Effector memory CD4-positive, alpha-beta T cell (primary cell): ENCODE results near the gene ARHGAP18.

ENCODE experiments used
- DNase-seq, 3 donors: peaks; one replicate each; pipeline ENCODE4 v3.0.0-alpha.2; 2020
- H3K27ac ChIP-seq: 2 replicates; pipeline ENCODE4 v1.7.0; 2013; ENCODE audit warnings: mild to moderate bottlenecking, low read length, moderate library complexity; ENCODE audit not compliant: insufficient read depth, poor library complexity, severe bottlenecking
- H3K27me3 ChIP-seq: replicated peaks from 2 replicates; pipeline ENCODE4 v1.7.0; 2013; ENCODE audit warnings: mild to moderate bottlenecking, low read length; ENCODE audit not compliant: insufficient read depth, control insufficient read depth, poor library complexity, severe bottlenecking
- H3K36me3 ChIP-seq: 2 replicates; pipeline ENCODE4 v1.7.0; 2013; ENCODE audit warnings: mild to moderate bottlenecking, low read length, moderate library complexity; ENCODE audit not compliant: control insufficient read depth, insufficient read depth
- H3K4me1 ChIP-seq: 2 replicates; pipeline ENCODE4 v1.7.0; 2013; ENCODE audit warnings: low read length, mild to moderate bottlenecking; ENCODE audit not compliant: control insufficient read depth, insufficient read depth, poor library complexity, severe bottlenecking
- H3K4me3 ChIP-seq: 2 replicates; pipeline ENCODE4 v1.7.0; 2013; ENCODE audit warnings: low read length, low read depth, mild to moderate bottlenecking; ENCODE audit not compliant: insufficient read depth, poor library complexity, severe bottlenecking
- H3K9me3 ChIP-seq: 2 replicates; pipeline ENCODE4 v1.7.0; 2013; ENCODE audit warnings: mild to moderate bottlenecking, low read length, moderate library complexity; ENCODE audit not compliant: control insufficient read depth

ARHGAP18 gene

DNA sequence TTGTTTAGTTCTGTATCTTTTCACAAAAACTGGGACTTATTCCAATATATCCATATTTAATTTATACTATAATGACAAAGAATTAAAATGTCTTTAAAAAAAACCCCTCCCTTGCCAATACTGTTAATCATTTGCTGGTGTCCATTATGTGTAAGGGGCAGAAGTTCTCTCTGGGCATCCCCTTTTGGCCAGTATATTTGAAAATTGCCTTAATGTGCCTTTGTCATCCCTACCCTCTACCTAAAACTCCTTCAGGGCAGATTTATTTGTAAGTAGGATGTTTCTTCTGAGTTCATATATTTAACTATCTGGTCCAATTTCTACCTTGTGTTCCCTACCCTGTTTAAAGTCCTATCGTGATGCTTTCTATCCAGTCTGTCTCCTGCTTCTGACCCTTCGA lies 62.9 kb downstream of the ARHGAP18 start:
- Histone ChIP-seq H3K27ac (no peak overlapping the region), H3K36me3 (no peaks in the 10 kb centered on the region), H3K27me3 (no peaks in the 10 kb centered on the region), H3K4me1 (no peaks in the 10 kb centered on the region), H3K4me3 (no peak overlapping the region), H3K9me3 (no peaks in the 10 kb centered on the region)
- no peak for DNase-seq

DNA sequence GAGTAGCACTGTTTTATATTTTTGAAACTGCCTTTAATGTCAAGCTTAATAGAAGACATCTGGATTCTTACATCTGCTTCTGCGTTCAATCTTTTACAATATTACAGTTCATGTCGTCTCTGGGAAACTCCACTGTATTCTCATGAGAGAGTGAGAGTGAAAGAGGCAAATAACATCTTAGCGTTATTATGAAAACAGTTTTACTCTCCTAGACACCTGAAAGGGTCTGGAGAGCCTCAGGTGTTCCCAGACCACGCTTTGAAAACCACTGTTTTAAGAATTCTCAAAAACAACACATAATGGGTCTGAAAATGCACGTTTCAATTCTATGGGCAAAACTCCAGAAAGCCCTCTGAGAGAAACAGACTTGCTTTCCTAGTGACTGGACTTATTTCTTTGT lies 63.3 kb downstream of the ARHGAP18 start:
- Histone ChIP-seq H3K4me3 (no peak overlapping the region), H3K27me3 (no peaks in the 10 kb centered on the region), H3K27ac (no peak overlapping the region), H3K4me1 (no peaks in the 10 kb centered on the region), H3K36me3 (no peaks in the 10 kb centered on the region), H3K9me3 (no peaks in the 10 kb centered on the region)
- no peak for DNase-seq

- Histone ChIP-seq H3K4me1 (no peaks in the 10 kb centered on the region), H3K36me3 (no peaks in the 10 kb centered on the region), H3K4me3 (no peak overlapping the region), H3K27me3 (no peaks in the 10 kb centered on the region), H3K27ac (no peak overlapping the region), H3K9me3 (no peaks in the 10 kb centered on the region)
- no peak for DNase-seq
Observed at GRCh38 chr6:129645830-129646579, 64.0 kb downstream of the ARHGAP18 start.

GRCh38 chr6:129645106-129645829 lies 64.7 kb downstream of the ARHGAP18 start:
- Histone ChIP-seq H3K4me3 (no peak overlapping the region), H3K27ac (no peak overlapping the region), H3K36me3 (no peaks in the 10 kb centered on the region), H3K4me1 (no peaks in the 10 kb centered on the region), H3K9me3 (no peaks in the 10 kb centered on the region), H3K27me3 (no peaks in the 10 kb centered on the region)
- no peak for DNase-seq

- no peaks in the 10 kb centered on the region for H3K27me3 ChIP-seq
- no peak for DNase-seq
- no peaks in the 10 kb centered on the region for H3K4me1 ChIP-seq
- H3K9me3 ChIP-seq: no peaks in the 10 kb centered on the region
- no peak overlapping the region for H3K27ac ChIP-seq
- H3K4me3 ChIP-seq: no peak overlapping the region
- no peaks in the 10 kb centered on the region for H3K36me3 ChIP-seq
Observed at GRCh38 chr6:129644567-129645015, 65.4 kb downstream of the ARHGAP18 start.

DNA sequence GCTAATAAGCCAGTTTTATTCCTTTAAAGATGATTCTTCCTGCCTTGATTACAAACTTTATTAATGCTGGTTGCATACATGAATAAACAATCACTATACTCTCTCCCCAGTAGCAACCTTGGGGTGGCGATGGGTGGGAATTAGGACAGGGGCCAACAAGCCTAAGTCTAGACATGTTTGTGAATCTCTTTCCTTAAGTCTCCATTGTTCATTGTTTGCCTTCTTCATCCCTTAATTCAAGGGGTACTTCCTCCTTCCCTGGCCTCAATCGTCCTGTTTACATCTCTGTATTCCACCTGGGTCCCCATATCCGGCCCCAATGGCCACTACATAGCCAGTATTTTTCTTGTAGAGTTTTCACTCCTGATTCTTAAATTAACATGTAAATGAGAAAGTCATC lies 66.0 kb downstream of the ARHGAP18 start:
- H3K27ac ChIP-seq: no peak overlapping the region
- no peak for DNase-seq

DNA sequence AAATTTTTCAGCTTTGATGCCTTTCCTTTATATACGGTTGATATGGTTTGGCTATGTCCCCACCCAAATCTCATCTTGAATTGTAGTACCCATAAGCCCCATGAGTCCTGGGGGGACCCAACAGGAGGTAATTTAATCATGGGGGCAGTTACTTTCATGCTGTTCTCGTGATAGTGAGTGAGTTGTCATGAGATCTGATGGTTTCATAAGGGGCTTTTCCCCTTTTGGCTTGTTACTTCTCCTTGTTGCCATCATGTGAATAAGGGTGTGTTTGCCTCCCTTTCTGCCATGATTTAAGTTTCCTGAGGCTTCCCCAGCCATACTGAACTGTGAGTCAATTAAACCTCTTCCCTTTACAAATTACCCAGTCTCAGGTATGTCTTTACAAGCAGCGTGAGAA lies 66.8 kb downstream of the ARHGAP18 start:
- Histone ChIP-seq H3K27me3 (no peaks in the 10 kb centered on the region), H3K27ac (no peak overlapping the region), H3K9me3 (no peaks in the 10 kb centered on the region), H3K36me3 (no peaks in the 10 kb centered on the region), H3K4me1 (no peaks in the 10 kb centered on the region), H3K4me3 (no peak overlapping the region)
- no peak for DNase-seq

More for the DNA sequence above, 66.0 kb downstream of the ARHGAP18 start:
- no peaks in the 10 kb centered on the region for H3K4me1 ChIP-seq
- H3K9me3 ChIP-seq: no peaks in the 10 kb centered on the region
- H3K4me3 ChIP-seq: no peak overlapping the region
- no peaks in the 10 kb centered on the region for H3K27me3 ChIP-seq
- H3K36me3 ChIP-seq: no peaks in the 10 kb centered on the region

DNA sequence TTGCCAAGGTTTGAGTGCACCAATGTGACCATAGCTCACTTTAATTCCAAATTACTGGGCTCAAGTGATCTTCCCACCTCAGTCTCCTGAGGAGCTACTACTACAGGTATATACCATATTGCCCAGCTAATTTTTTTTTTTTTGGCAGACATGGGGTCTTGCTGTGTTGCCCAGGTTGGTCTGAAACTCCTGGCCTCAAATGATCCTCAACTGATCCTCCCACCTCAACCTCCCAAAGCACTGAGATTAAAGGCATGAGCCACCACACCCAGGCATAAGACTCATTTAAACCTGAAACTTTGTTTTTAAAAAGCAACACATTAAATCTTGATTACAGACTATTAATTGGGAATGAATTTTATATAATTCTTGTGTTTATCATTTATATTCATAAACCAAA lies 67.7 kb downstream of the ARHGAP18 start:
- no peak overlapping the region for H3K27ac ChIP-seq
- no peak overlapping the region for H3K4me3 ChIP-seq
- H3K27me3 ChIP-seq: no peaks in the 10 kb centered on the region
- no peaks in the 10 kb centered on the region for H3K9me3 ChIP-seq
- no peaks in the 10 kb centered on the region for H3K4me1 ChIP-seq
- DNase-seq: no peak
- H3K36me3 ChIP-seq: no peaks in the 10 kb centered on the region

DNA sequence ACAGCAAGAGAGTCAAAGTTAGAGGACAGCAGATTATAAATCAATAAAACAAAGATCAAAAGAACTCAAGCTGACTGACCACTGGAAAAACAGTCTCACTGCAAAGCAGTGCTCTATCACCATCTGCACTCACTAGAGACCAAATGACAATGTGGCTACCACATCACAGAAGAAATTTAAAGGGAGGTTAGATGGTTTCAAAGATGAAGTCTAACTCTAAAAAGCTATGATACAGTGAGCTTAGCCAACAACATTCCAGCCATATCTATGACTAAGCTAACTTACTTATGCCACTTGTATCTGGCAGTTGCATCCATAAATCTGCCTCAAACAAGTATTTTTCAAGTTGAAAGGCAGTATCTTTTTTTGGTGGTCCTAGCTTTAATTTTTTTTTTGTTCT lies 68.6 kb downstream of the ARHGAP18 start:
- no peaks in the 10 kb centered on the region for H3K9me3 ChIP-seq
- H3K27me3 ChIP-seq: no peaks in the 10 kb centered on the region
- H3K4me1 ChIP-seq: no peaks in the 10 kb centered on the region
- no peaks in the 10 kb centered on the region for H3K36me3 ChIP-seq
- H3K4me3 ChIP-seq: no peak overlapping the region
- DNase-seq: no peak
- no peak overlapping the region for H3K27ac ChIP-seq

GRCh38 chr6:129638686-129639085 lies 71.3 kb downstream of the ARHGAP18 start:
- no peaks in the 10 kb centered on the region for H3K4me1 ChIP-seq
- no peaks in the 10 kb centered on the region for H3K9me3 ChIP-seq
- no peak for DNase-seq
- H3K27me3 ChIP-seq: no peaks in the 10 kb centered on the region
- no peak overlapping the region for H3K4me3 ChIP-seq
- no peak overlapping the region for H3K27ac ChIP-seq
- H3K36me3 ChIP-seq: no peaks in the 10 kb centered on the region
